ENCODE results near the gene VSTM2B.

VSTM2B gene

GRCh38 chr19:29497686-29498436 lies 27.9 kb upstream of the VSTM2B start:
- Histone ChIP-seq H3K4me3 (ENCODE audit: low read length) (no peak overlapping the region), H3K27me3 (ENCODE audit: insufficient read depth, low read length) (peaks cover 3% of the 10 kb centered on the region; the same call in 1 of the 2 replicates), H3K4me1 (ENCODE audit: insufficient read depth, low read length) (no peaks in the 10 kb centered on the region; the same call in 1 of the 2 replicates), H3K36me3 (ENCODE audit: insufficient read depth, low read depth, low read length) (no peaks in the 10 kb centered on the region), H3K27ac (ENCODE audit: low read length) (no peak overlapping the region), H3K9me3 (ENCODE audit: insufficient read depth, low read depth, low read length) (no peaks in the 10 kb centered on the region), H3K9ac (ENCODE audit: low read depth, low read length) (no peak overlapping the region)

DNA sequence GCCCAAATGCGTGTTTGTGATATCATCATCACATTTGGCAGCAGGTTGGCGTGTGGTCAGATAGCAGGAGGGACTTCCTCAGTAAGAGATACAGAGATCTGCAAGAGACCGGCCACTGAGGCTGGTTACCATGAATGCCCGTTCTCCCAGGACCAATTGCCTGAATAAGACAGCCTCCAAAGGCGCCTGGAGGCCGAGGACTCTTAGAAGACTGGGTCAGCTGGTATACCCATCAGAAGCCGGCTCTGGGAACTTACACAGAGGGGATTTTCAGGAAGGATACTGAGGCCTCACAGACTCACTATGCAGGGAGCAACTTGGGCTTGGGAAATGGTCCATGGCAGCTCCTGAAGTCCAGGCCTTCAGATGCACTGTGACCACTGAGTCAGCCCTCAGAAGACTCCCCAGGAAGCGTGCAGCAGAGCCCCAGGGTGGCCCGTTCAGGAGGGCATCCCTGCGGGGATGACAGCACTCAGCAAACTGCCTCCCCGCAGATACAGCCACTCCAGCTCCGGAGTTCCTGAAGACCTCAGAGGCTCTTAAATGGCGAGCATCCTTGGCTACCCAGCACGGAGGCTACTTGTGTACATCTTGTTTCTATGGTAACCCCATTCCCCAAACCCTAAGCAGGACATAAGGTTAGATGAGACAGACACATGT lies 26.4 kb upstream of the VSTM2B start:
- no peak overlapping the region for H3K27ac ChIP-seq (ENCODE audit: low read length)
- H3K4me1 ChIP-seq (ENCODE audit: insufficient read depth, low read length), result no peaks in the 10 kb centered on the region; the same call in 1 of the 2 replicates
- H3K9me3 ChIP-seq (ENCODE audit: insufficient read depth, low read depth, low read length), result no peaks in the 10 kb centered on the region
- no peak overlapping the region for H3K9ac ChIP-seq (ENCODE audit: low read depth, low read length)
- no peaks in the 10 kb centered on the region for H3K36me3 ChIP-seq (ENCODE audit: insufficient read depth, low read depth, low read length)
- no peak overlapping the region for H3K4me3 ChIP-seq (ENCODE audit: low read length)
- no peaks in the 10 kb centered on the region for H3K27me3 ChIP-seq (ENCODE audit: insufficient read depth, low read length)

DNA sequence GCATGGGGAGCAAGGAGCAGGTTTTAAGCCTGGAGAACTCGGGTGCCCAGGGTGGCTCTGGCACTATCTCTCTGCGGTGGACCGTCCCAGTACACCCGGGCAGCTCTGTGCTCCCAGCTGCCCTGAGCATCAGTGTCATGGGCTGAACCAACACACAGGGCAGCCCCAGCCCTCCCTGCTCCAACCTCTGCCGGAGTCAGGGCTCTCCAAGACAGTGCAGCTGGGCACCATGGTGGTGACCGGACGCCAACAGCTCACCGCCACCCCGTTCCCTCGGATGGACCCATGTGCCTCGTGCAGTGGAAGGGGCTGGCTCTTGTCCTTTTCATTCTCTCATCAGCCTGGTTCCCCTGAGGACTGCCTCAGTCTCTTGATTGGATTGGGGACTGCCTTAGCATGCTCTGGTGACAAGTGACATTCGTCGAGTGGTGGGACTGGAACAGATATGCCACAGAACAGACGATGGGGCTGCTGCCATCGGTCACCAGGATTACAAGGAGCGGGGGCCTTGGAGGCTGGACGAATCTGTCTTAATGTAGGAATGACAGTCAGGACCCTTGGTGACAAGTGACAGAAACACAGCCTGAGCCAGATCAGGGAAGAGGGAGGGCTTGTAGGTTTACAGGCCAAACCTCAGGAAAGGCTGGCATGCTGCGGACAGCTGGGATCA lies 25.7 kb upstream of the VSTM2B start:
- Histone ChIP-seq H3K9me3 (ENCODE audit: insufficient read depth, low read depth, low read length) (no peaks in the 10 kb centered on the region), H3K27me3 (ENCODE audit: insufficient read depth, low read length) (no peaks in the 10 kb centered on the region), H3K36me3 (ENCODE audit: insufficient read depth, low read depth, low read length) (no peaks in the 10 kb centered on the region)

GRCh38 chr19:29501816-29502580 lies 23.8 kb upstream of the VSTM2B start:
- Histone ChIP-seq H3K27me3 (ENCODE audit: insufficient read depth, low read length) (no peaks in the 10 kb centered on the region), H3K36me3 (ENCODE audit: insufficient read depth, low read depth, low read length) (no peaks in the 10 kb centered on the region), H3K9me3 (ENCODE audit: insufficient read depth, low read depth, low read length) (no peaks in the 10 kb centered on the region), H3K27ac (ENCODE audit: low read length) (no peak overlapping the region), H3K4me3 (ENCODE audit: low read length) (no peak overlapping the region), H3K4me1 (ENCODE audit: insufficient read depth, low read length) (no peaks in the 10 kb centered on the region; the same call in 1 of the 2 replicates), H3K9ac (ENCODE audit: low read depth, low read length) (no peak overlapping the region)

More for the DNA sequence above, 25.7 kb upstream of the VSTM2B start:
- Histone ChIP-seq H3K4me3 (ENCODE audit: low read length) (no peak overlapping the region), H3K27ac (ENCODE audit: low read length) (no peak overlapping the region), H3K4me1 (ENCODE audit: insufficient read depth, low read length) (no peaks in the 10 kb centered on the region; the same call in 1 of the 2 replicates), H3K9ac (ENCODE audit: low read depth, low read length) (no peak overlapping the region)

DNA sequence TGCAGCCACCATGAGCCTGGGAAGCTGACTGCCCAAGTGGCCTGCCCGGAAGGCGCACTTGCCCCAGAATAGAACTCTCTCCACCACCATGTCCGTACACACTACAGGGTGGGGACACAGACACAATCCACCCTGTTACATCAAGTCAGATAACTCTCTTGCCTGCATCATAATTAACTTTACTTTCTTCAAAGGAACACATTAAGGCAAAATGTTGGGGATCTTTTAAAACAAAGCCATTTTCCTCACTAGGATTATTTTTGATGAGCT lies 23.3 kb upstream of the VSTM2B start:
- H3K36me3 ChIP-seq (ENCODE audit: insufficient read depth, low read depth, low read length), result no peaks in the 10 kb centered on the region
- no peaks in the 10 kb centered on the region; the same call in 1 of the 2 replicates for H3K4me1 ChIP-seq (ENCODE audit: insufficient read depth, low read length)
- H3K27ac ChIP-seq (ENCODE audit: low read length), result no peak overlapping the region
- no peaks in the 10 kb centered on the region for H3K27me3 ChIP-seq (ENCODE audit: insufficient read depth, low read length)
- H3K4me3 ChIP-seq (ENCODE audit: low read length), result no peak overlapping the region
- no peak overlapping the region for H3K9ac ChIP-seq (ENCODE audit: low read depth, low read length)
- no peaks in the 10 kb centered on the region for H3K9me3 ChIP-seq (ENCODE audit: insufficient read depth, low read depth, low read length)

DNA sequence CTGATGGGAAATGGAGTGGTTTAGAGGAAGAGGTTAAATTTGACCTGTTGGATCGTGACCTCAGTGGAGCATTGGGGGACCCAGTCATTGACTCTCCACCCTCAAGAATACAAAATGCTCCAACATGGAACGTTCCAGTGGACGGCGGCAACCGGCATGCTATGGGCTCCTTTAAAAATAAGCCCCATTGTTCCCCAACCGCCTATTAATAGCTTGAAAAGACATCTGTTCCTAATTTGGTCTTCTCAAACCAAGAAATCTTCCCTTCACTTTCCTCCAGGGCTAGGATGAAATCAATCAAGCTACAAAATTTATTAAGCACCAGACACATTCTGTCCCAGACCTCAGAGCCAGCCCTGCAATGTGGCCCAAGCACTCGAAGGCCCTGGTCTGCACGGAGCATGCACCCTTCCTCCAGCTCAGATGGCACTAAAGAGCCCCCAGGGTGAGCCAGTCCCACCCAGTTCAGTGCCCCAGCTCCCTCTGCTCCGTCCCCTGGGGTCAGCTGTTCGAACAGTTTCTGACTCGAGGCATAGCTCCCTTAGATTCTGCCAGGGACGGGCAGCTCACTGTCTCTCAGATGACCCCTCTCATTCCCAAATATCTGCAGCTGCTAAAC lies 22.5 kb upstream of the VSTM2B start:
- H3K9ac ChIP-seq (ENCODE audit: low read depth, low read length), result no peak overlapping the region
- H3K4me1 ChIP-seq (ENCODE audit: insufficient read depth, low read length), result no peaks in the 10 kb centered on the region; the same call in 1 of the 2 replicates
- H3K4me3 ChIP-seq (ENCODE audit: low read length), result no peak overlapping the region
- H3K27me3 ChIP-seq (ENCODE audit: insufficient read depth, low read length), result no peaks in the 10 kb centered on the region
- H3K27ac ChIP-seq (ENCODE audit: low read length), result no peak overlapping the region
- H3K9me3 ChIP-seq (ENCODE audit: insufficient read depth, low read depth, low read length), result no peaks in the 10 kb centered on the region
- no peaks in the 10 kb centered on the region for H3K36me3 ChIP-seq (ENCODE audit: insufficient read depth, low read depth, low read length)

- no peaks in the 10 kb centered on the region for H3K36me3 ChIP-seq (ENCODE audit: insufficient read depth, low read depth, low read length)
- H3K4me1 ChIP-seq (ENCODE audit: insufficient read depth, low read length), result no peaks in the 10 kb centered on the region
- H3K27ac ChIP-seq (ENCODE audit: low read length), result no peak overlapping the region
- no peak overlapping the region for H3K9ac ChIP-seq (ENCODE audit: low read depth, low read length)
- H3K9me3 ChIP-seq (ENCODE audit: insufficient read depth, low read depth, low read length), result no peaks in the 10 kb centered on the region
- H3K4me3 ChIP-seq (ENCODE audit: low read length), result no peak overlapping the region
- H3K27me3 ChIP-seq (ENCODE audit: insufficient read depth, low read length), result no peaks in the 10 kb centered on the region
Measured at GRCh38 chr19:29503785-29504184, 22.0 kb upstream of the VSTM2B start.

DNA sequence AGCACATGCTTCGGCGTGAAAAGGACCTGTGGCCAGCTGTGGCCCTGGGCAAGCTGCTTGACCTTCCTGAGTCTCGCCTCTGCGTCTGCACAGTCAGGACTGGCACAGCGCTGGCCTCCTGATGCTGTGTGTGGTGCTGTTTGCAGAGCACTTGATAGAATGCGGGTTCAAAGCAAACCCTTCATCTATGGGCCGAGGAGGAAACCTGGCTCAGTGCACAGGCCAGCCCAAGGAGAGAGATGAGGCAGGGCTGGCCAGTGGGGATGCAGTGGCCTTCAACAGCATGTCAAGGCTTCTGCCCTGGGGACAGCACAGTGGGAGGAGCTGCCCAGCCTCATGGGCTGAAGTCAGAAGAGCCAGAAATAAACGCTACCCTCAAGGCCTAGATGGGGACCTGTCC lies 21.3 kb upstream of the VSTM2B start:
- no peaks in the 10 kb centered on the region for H3K4me1 ChIP-seq (ENCODE audit: insufficient read depth, low read length)
- no peaks in the 10 kb centered on the region for H3K9me3 ChIP-seq (ENCODE audit: insufficient read depth, low read depth, low read length)
- no peak overlapping the region for H3K27ac ChIP-seq (ENCODE audit: low read length)
- no peak overlapping the region for H3K4me3 ChIP-seq (ENCODE audit: low read length)
- no peaks in the 10 kb centered on the region for H3K36me3 ChIP-seq (ENCODE audit: insufficient read depth, low read depth, low read length)
- H3K27me3 ChIP-seq (ENCODE audit: insufficient read depth, low read length), result no peaks in the 10 kb centered on the region
- H3K9ac ChIP-seq (ENCODE audit: low read depth, low read length), result no peak overlapping the region

DNA sequence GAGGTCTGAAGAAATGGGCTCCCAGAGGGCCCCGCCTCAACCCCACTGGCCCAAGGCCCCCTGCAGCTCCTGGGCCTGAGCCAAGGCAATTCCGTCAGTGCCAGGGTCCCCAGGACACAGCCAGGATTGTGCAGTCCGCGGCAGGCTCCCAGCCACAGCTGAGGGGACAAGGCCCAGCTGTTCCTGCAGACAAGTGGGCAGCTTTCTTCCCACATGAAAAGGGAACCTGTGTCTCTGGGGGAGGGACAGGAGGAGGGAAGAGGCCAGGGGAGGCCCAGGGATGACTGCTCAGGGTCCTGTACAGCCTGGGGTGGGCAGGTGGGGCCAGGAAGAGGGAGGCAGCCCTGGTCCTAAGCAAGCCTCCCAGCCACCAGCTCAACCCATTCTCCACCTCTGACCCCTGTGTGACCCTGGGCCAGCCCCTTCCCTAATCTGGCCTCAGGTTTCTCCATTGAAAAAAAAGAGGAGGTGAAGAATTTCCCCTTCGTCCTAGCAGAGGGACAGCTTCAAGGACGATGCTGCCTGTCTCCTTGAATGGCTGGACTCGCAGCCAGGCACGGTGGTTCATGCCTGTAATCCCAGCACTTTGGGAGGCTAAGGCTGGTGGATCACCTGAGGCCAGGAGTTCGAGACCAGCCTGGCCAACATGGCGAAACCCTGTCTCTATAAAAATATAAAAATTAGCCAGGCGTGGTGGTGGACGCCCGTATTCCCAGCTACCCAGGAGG lies 20.5 kb upstream of the VSTM2B start:
- Histone ChIP-seq H3K9ac (ENCODE audit: low read depth, low read length) (no peak overlapping the region), H3K4me3 (ENCODE audit: low read length) (no peak overlapping the region), H3K27ac (ENCODE audit: low read length) (no peak overlapping the region), H3K36me3 (ENCODE audit: insufficient read depth, low read depth, low read length) (no peaks in the 10 kb centered on the region), H3K9me3 (ENCODE audit: insufficient read depth, low read depth, low read length) (no peaks in the 10 kb centered on the region), H3K4me1 (ENCODE audit: insufficient read depth, low read length) (no peaks in the 10 kb centered on the region), H3K27me3 (ENCODE audit: insufficient read depth, low read length) (no peaks in the 10 kb centered on the region)

GRCh38 chr19:29506619-29506911 lies 19.2 kb upstream of the VSTM2B start:
- H3K4me3 ChIP-seq (ENCODE audit: low read length), result no peak overlapping the region
- no peak overlapping the region for H3K9ac ChIP-seq (ENCODE audit: low read depth, low read length)
- no peak overlapping the region for H3K27ac ChIP-seq (ENCODE audit: low read length)
- H3K9me3 ChIP-seq (ENCODE audit: insufficient read depth, low read depth, low read length), result no peaks in the 10 kb centered on the region
- no peaks in the 10 kb centered on the region for H3K27me3 ChIP-seq (ENCODE audit: insufficient read depth, low read length)
- no peaks in the 10 kb centered on the region for H3K36me3 ChIP-seq (ENCODE audit: insufficient read depth, low read depth, low read length)
- H3K4me1 ChIP-seq (ENCODE audit: insufficient read depth, low read length), result no peaks in the 10 kb centered on the region
